K562 (cell line): ENCODE results near the gene DTNB. TPM values are rescaled to one million over a fixed set of nuclear protein-coding genes. Genes with fewer than 3 reads are reported as not detected.

ENCODE experiments used
- ATAC-seq: fragments of 200-7000 bp; cut with Tn5 transposase; 3 replicates; pipeline ENCODE4 v1.9.1; 2020; ENCODE audit warnings: moderate library complexity
- BruUV-seq: library from RNA; stranded (reverse); fragments of 400-500 nt; replicated peaks from 2 replicates; lab custom pipeline; 2021; lab: Mats Ljungman, UMichigan
- CTCF ChIA-PET: fragments of 300-600 bp; formaldehyde crosslinking; extraction: SDS; loops from one replicate; lab custom pipeline; 2021; ENCODE audit warnings: low intra/inter-chr PET ratio; lab: Yijun Ruan, JAX
- POLR2A ChIA-PET: fragments of 300-600, 350-650 bp; sonication (Branson Sonifier 250); formaldehyde crosslinking; extraction: SDS; loops from one replicate; lab custom pipeline; 2021; ENCODE audit warnings: antibody characterized with exemption, inconsistent platforms; lab: Yijun Ruan, JAX
- DNase-seq, 4 experiments: peaks; one replicate each; pipeline versions ENCODE4 v3.0.0 to v3.0.0-alpha.2; 2011 to 2018; ENCODE audit warnings: low spot score in 3 of 4, mixed read lengths in 3 of 4; ENCODE audit errors: extremely low read depth in 1 of 4
- FAIRE-seq: peaks from 2 replicates; lab custom pipeline; 2011; peaks lifted over from hg19 to GRCh38; lab: Jason Lieb, UNC
- H2AFZ ChIP-seq: 2 replicates; pipeline ENCODE4 v1.6.0; 2011; ENCODE audit warnings: low read depth, low read length, control low read depth, inconsistent platforms
- H3K27ac ChIP-seq: fragments of 200-600 bp; 3 replicates; pipeline ENCODE4 v1.8.0; 2011; ENCODE audit warnings: low read depth, mild to moderate bottlenecking, control low read depth, inconsistent platforms, low read length, moderate library complexity, mixed read lengths; ENCODE audit errors: extremely low read depth
- H3K27me3 ChIP-seq, 2 experiments: fragments of 300-600 bp in 1 of 2; 2 replicates in 1 of 2; 3 replicates in 1 of 2; pipeline versions ENCODE4 v1.6.0 to v1.8.0; 2011; ENCODE audit warnings: inconsistent platforms in 2 of 2, low read length in 2 of 2, mild to moderate bottlenecking in 1 of 2, mixed read lengths in 1 of 2, moderate library complexity in 1 of 2; ENCODE audit not compliant: control insufficient read depth in 2 of 2, insufficient read depth in 2 of 2
- H3K36me3 ChIP-seq: fragments of 300-600 bp; 3 replicates; pipeline ENCODE4 v1.8.0; 2011; ENCODE audit warnings: mild to moderate bottlenecking, low read length, inconsistent platforms; ENCODE audit not compliant: control insufficient read depth, insufficient read depth
- H3K4me1 ChIP-seq, 2 experiments: fragments of 200-600 bp in 1 of 2; replicated peaks in 1 of 2; 2 replicates in 1 of 2; 3 replicates in 1 of 2; pipeline versions ENCODE4 v1.5.1 to v1.8.0; 2011; ENCODE audit warnings: inconsistent platforms in 2 of 2, low read length in 2 of 2, mild to moderate bottlenecking in 1 of 2, mixed read lengths in 1 of 2, moderate library complexity in 1 of 2; ENCODE audit not compliant: control insufficient read depth in 2 of 2, insufficient read depth in 2 of 2
- H3K4me2 ChIP-seq: 2 replicates; pipeline ENCODE4 v1.6.1; 2011; ENCODE audit warnings: low read length, control low read depth, inconsistent platforms, mixed read lengths; ENCODE audit not compliant: insufficient read depth
- H3K4me3 ChIP-seq: fragments of 200-600 bp; sonication (generic), shearing (Covaris generic); 2 replicates; pipeline ENCODE4 v1.5.1; 2016; ENCODE audit warnings: control low read depth, inconsistent platforms
- H3K79me2 ChIP-seq: fragments of 200-600 bp; 3 replicates; pipeline ENCODE4 v1.8.0; 2011; ENCODE audit warnings: low read length, inconsistent platforms; ENCODE audit not compliant: control insufficient read depth, insufficient read depth
- H3K9ac ChIP-seq, 2 experiments: 2 replicates each; pipeline versions ENCODE4 v1.6.0 to v1.6.1; 2011; ENCODE audit warnings: low read depth in 2 of 2, low read length in 2 of 2, control low read depth in 1 of 2, inconsistent platforms in 1 of 2, mild to moderate bottlenecking in 1 of 2, mixed read lengths in 1 of 2; ENCODE audit not compliant: insufficient read depth in 1 of 2
- H3K9me1 ChIP-seq: one replicate; pipeline ENCODE4 v1.6.0; 2011; ENCODE audit warnings: inconsistent platforms, mild to moderate bottlenecking, low read length, moderate library complexity; ENCODE audit not compliant: control insufficient read depth, insufficient read depth
- H3K9me3 ChIP-seq: replicated peaks from 2 replicates; pipeline ENCODE4 v1.5.1; 2011; ENCODE audit warnings: low read depth, low read length, inconsistent platforms; ENCODE audit not compliant: control insufficient read depth, insufficient read depth
- H4K20me1 ChIP-seq: replicated peaks from 2 replicates; pipeline ENCODE4 v1.6.1; 2011; ENCODE audit warnings: low read length, inconsistent platforms, mixed read lengths; ENCODE audit not compliant: control insufficient read depth, insufficient read depth
- SIRT6 ChIP-seq: IDR thresholded peaks from one replicate; pipeline ENCODE4 v1.6.1; 2012; ENCODE audit warnings: low read depth, mild to moderate bottlenecking, control low read depth, inconsistent platforms, low read length, moderate library complexity
- TEAD4 ChIP-seq, 2 experiments: sonication (generic) in 1 of 2; formaldehyde crosslinking in 1 of 2; IDR thresholded peaks; 2 replicates each; pipeline versions ENCODE4 v1.6.1 to v1.8.0; 2012 to 2022; ENCODE audit warnings: borderline replicate concordance in 1 of 2, inconsistent platforms in 1 of 2, low read length in 1 of 2, mild to moderate bottlenecking in 1 of 2, missing genetic modification reagents in 1 of 2
- VEZF1 ChIP-seq: fragments of 200-800 bp; sonication (Bioruptor generic); IDR thresholded peaks from 2 replicates; pipeline ENCODE4 v1.6.1; 2017; ENCODE audit warnings: missing genetic modification characterization, missing compliant biosample characterization
- ZNF224 ChIP-seq: sonication (generic); formaldehyde crosslinking; IDR thresholded peaks from 2 replicates; pipeline ENCODE4 v1.8.0; 2022; ENCODE audit warnings: mild to moderate bottlenecking, missing genetic modification reagents
- whole genome bisulfite sequencing: fragments of 100-300 bp; shearing (Covaris generic); methylation state at CpG from one replicate; pipeline ENCODE4 v1.1.6; 2016; ENCODE audit warnings: low coverage, mixed read lengths; ENCODE audit not compliant: insufficient coverage; ENCODE audit errors: missing lambda C conversion rate; 5-methylcytosine and 5-hydroxymethylcytosine counted together
- in situ Hi-C: fragments of 300-500 bp; cut with MboI; formaldehyde crosslinking; loops from 4 replicates; pipeline ENCODE4 v1.15.0; 2018; ENCODE audit warnings: inconsistent platforms, mixed read lengths
- intact Hi-C: fragments of 100-400 bp; cut with micrococcal nuclease; formaldehyde crosslinking; loops from 2 replicates; pipeline ENCODE4 v1.14.2; 2022
- polyA plus RNA-seq, 8 experiments: library from polyadenylated mRNA; depleted of rRNA in 4 of 8; stranded (reverse) in 5 of 8; unstranded in 3 of 8; fragments of >200 nt; fragmentation: Nextera tagmentation in 2 of 8; fragmentation: Illumina TruSeq in 1 of 8; extraction: Ambion mirVana in 2 of 8; extraction: Trizol in 1 of 8; gene quantifications; 2 replicates each; pipeline versions ENCODE4 v1.2.1 to v1.2.3, GENCODE V29; 2011 to 2014; ENCODE audit warnings: inconsistent platforms in 1 of 8, missing spikeins in 1 of 8
- total RNA-seq, 7 experiments: library from RNA; depleted of rRNA in 6 of 7; stranded (reverse); fragments of >200 nt in 6 of 7; fragmentation: Illumina TruSeq in 2 of 7; extraction: Trizol in 2 of 7; gene quantifications; 2 replicates each; pipeline versions ENCODE4 v1.2.1 to v1.2.3, GENCODE V29; 2011 to 2021; ENCODE audit warnings: low replicate concordance in 1 of 7

The DTNB gene
- total and polyA plus RNA-seq, 9 of the 15 experiments (the other 6 are each of a cell fraction or from before 2014, with no cell fraction given): 0.18 to 2.0 (median 0.77) TPM; not detected in 2

DNA sequence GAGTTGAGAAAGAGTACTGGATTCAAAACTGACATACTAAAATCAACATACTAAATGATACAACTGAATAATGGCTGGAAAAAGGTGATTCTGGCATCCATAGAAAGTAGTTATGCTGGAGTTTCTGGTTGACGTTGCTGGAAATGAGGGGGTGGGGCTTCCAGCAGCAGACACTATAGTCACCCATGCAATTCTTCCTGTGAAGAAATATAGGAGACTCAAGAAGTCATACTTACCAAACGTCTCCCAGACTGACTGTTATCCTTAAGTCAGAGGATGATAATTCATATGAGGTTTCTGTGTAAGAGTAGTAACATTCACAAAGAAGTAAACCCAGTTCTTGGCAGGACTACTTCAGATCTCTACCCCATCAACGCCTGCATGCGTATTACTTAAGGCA is 23.6 kb downstream of the DTNB start:
- FAIRE-seq (no peak), ATAC-seq (no peak), DNase-seq (no peak)
- CTCF ChIA-PET: no interaction called here
- no peak overlapping the region for H3K27ac ChIP-seq
- H3K9me1 ChIP-seq: no peaks in the 10 kb centered on the region
- whole genome bisulfite sequencing: 3% methylated on average over 4 of the region's 4 CpGs
- H3K9ac ChIP-seq: no peak overlapping the region
- POLR2A ChIA-PET: no interaction called here
- no peak overlapping the region for H2AFZ ChIP-seq
- no peaks in the 10 kb centered on the region for H3K4me1 ChIP-seq
- H3K36me3 ChIP-seq: no peaks in the 10 kb centered on the region
- no peaks in the 10 kb centered on the region for H3K9me3 ChIP-seq
- no peak overlapping the region for H3K4me2 ChIP-seq
- intact Hi-C loops (no loop called here), in situ Hi-C loops (no loop called here)
- H3K79me2 ChIP-seq: no peaks in the 10 kb centered on the region
- H4K20me1 ChIP-seq: no peaks in the 10 kb centered on the region
- no TSS peak for BruUV-seq
- H3K4me3 ChIP-seq: no peak overlapping the region
- peaks cover 17 to 20% of the 10 kb centered on the region in 2 experiments; a peak in 4 of 5 replicates for H3K27me3 ChIP-seq
- TF ChIP-seq SIRT6 (no peak), TEAD4 (IDR thresholded peaks at IDR 0.05; ENCODE audit: low read length) (no peak), TEAD4 (CRISPR knock-in tag; IDR thresholded peaks at IDR 0.05; ENCODE audit: borderline replicate concordance) (no peak), VEZF1 (no peak), ZNF224 (CRISPR knock-in tag) (no peak)
